NCI-H510A (cell line): ENCODE data around the gene RIPPLY3.
"Not testable (repeated sequence)": the region's sequence is repeated elsewhere in the genome, so short reads cannot be mapped to it uniquely, and the experiment has no call there.

Experiments
- DNase-seq: peaks from one replicate; lab custom pipeline; 2025; lab: John Stamatoyannopoulos, UW

RIPPLY3 gene

DNA sequence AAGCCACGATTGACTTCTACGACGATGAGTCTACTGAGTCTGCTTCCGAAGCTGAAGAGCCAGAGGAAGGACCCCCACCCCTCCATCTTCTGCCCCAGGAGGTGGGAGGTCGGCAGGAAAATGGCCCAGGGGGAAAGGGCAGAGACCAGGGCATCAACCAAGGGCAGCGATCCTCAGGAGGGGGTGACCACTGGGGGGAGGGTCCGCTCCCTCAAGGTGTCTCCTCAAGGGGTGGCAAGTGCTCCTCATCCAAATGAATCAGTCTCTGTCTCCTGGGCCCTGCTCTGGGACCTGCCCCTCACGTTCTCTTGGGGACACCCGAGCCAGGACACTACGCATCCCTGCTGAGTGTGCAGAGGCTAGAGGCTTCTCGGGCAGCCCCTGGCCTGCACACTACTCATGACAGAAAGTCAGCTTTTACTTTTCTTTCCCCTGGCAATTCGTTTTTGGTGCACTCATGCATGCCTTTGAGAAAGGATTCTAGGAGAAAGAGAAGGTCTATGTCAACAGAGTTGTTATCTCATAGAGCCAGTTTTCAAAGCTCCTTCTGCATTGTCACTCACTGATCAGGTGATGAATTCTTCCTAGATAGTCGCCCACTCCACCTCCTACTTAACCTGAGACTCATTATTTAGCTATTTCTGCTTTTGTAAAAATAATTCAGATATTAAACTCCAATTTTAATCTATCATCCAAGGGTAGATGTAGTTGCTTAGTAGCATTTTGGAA, 11.6 kb downstream of the RIPPLY3 start:
- no peak for DNase-seq

DNA sequence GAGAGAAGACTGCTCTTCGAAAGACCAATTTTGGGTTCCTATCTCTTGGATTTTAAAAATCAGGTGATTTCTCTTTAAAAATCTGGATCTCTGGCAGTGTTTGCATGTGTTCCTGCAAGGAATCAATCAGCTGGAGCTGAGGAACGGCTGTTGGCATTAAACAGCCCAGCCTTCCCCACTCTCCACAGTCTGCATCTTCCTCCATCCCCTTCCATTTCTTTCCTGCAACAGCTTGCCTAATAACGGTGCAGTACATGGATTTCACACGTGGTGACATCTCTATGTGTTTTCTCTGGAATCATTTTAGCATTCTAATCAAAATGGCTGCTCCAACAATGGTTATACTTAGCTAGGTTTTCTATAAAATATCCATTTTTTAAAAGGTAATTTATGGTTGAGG, 20.0 kb downstream of the RIPPLY3 start:
- no peak for DNase-seq

DNA sequence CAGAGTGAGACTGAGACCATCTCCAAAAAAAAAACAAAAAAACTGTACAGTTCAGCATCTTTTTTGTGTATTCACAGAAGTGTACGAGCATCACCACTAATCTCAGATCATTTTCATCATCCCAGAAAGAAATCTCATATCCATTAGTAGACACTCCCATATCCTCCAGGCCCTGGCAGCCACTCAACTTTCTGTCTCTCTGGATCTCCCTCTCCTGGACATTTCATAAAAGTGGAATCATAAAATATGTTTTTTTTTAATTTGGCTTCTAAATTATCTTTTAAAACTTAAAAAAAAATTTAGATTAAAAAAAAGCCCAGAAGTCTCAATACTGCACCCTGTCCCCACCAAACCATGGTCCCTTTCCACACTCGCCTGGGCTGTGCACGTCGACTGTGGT, 22.1 kb downstream of the RIPPLY3 start:
- DNase-seq = no peak

DNA sequence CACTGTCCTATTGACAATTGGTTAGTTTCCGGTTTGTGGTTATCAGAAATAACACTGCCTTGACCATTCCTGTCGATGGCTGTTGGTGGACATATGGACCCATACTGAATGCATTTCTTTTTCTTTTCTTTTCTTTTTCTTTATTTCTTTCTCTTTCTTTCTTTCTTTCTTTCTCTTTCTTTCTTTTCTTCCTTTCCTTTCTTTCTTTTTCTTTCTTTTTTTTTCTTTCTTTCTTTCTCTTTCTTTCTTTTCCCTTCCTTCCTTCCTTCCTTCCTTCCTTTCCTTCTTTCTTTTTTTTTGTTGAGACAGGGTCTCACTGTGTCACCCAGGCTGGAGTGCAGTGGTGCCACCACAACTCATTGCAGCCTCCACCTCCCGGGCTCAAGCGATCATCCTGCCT, 24.4 kb downstream of the RIPPLY3 start:
- no peak for DNase-seq

DNA sequence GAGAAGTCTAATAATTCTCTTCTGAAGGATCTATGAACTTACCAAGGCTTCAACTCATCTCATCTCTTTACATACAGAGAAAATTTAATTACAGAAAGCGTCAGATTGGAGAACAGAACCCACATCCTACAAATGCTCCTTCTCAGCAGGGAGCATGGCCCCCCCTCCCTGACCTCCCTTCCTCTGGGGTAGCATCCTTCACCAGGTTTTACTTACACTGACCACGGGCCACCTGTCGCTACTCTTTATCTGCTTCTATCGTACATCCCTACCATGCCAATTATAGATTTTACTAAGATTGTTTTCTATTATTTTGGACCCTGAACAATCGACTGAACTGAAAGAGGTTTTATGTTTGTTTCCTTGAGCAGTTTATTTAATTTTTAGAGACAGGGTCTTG, 25.8 kb downstream of the RIPPLY3 start:
- no peak for DNase-seq

DNA sequence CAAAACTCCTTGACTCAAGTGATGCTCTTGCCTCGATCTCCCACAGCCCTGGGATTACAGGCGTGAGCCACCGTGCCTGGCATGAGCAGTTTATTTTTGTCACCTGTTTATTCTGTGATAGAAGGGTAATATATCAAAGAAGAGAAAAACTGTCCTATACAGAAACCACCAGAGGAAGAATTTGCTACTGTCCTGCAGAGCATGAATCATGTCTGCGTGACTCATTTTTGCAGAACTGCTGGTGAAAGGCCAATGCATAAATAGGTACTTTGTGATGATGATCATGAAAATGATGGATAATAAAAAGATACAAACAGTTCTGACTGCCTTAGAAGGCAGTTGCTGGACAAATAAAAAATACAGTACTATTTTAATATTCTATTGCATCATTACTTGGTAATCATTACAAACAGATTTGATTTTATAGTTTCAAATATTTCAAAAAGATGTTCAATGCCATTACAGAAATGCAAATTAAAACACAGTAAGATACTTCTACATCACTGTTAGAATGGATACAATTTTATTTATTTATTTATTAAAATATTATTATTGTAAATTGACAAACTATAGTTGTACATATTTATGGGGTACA, 26.5 kb downstream of the RIPPLY3 start:
- no peak for DNase-seq

DNA sequence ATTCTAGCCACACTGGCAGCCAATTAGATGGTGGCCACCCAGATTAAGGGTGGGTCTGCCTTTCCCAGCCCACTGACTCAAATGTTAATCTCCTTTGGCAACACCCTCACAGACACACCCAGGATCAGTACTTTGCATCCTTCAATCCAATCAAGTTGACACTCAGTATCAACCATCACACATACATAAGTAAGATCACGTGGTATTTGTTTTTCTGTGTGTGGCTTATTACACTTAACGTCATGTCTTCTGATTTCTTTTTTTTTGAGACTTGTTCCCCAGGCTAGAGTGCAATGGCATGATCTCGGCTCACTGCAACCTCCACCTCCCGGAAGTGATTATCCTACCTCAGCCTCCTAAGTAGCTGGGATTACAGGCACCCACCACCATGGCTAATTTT, 27.9 kb downstream of the RIPPLY3 start:
- DNase-seq = not testable (repeated sequence)

DNA sequence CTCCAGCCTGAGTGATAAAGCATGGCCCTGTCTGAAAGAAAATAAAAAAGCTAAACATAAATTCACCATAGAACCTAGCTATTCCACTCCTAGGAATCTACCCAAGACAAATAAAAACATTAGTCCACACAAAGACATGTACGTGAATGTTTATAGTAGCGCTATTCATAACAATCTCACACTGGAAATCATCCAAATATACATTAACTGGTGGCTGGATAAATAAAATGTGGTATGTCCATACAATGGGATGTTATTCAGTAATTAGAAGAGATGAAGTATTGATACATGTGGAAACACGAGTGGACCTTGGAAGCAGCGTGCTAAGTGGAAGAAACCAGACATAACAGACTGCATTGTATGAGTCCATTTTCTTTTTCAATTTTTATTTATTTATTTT, 29.7 kb downstream of the RIPPLY3 start:
- DNase-seq = no peak

DNA sequence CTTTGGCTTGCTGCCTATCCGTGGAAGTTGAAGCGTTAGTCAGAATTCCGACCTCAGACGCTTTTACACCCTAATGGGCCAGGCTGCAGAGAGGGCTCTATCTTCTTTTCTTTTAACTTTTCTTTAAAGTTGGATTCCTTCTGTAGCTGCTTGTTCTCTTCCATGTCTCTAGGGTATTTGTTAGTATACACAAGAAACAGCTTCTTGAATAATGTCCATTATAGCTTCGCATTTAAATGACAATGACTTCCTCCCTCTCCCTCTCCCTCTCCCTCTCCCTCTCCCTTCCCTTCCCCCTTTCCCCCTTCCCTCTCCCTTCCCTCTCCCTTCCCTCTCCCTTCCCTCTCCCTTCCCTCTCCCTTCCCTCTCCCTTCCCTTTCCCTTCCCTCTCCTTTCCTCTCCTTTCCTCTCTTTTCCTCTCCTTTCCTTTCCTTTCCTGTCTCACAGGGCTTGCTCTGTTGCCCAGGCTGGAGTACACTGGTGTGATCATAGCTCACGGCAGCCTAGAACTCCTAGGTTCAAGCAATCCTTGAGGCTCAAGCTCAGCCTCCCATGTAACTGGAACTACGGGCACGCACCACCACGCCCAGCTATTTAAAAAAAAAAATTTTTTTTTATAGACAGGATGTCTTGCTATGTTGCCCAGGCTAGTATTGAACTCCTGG, 33.0 kb downstream of the RIPPLY3 start:
- no peak for DNase-seq

DNA sequence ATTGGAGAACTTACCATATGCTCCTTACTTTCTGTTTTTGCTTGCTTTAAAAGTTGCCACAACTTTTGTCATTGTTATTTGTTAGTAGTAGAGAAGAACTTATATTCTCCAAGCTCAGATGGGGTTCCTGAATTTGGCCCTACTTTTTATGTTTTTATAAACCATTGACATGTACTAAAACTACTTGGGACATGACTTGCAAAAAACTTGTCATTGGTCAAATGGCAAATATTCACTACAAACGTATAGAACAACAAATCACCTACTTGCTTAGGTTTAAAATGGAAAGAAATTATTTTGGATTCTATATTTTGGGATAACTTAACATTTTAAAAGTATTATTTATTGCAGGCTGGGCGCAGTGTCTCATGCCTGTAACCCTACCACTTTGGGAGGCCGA, 33.7 kb downstream of the RIPPLY3 start:
- DNase-seq = no peak

DNA sequence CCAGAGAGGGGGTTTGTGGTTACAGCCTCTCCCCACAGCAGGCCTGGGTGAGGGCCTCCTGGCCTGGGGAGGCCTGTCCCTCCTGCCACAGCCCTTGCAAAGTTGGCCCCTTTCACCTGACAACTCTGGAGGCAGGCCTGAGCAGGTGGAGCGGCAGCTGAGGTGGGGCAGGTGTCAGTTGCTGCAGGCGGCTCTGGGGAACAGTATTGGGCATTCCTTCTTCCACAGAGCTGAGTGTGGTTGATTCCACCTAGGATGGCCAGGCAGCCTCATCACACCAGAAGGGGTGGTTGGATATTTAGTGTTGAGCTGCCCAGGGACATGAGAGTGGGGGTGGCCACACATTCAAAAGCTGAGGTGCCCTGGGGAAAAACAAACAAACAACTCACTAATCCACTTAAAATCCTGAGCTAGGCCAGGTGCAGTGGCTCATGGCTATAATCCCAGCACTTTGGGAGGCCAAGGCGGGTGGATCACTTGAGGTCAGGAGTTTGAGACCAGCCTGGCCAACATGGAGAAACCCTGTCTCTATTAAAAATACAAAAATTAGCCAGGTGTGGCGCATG, 35.3 kb downstream of the RIPPLY3 start:
- DNase-seq = peak; percentile 51

DNA sequence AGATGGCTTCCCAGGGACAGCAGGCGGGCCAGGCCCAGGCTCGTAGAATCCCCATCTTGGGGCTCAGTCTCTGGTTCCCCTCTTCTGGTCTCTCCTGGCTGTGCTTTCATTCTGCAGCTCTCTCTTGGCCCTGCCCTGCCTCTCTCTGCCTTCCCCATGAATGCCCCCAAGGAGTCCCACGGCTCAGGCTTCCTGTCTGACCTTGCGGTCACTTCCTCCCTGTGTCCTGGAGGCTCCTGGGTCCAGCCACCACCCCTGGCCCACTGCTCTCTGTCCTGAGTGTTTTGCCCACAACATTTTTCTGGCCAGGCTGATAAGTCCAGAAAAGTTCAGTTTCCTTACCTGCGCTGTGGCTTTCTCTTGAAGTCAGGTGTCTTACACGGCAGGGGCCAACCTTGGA, 37.3 kb downstream of the RIPPLY3 start:
- no peak for DNase-seq

DNA sequence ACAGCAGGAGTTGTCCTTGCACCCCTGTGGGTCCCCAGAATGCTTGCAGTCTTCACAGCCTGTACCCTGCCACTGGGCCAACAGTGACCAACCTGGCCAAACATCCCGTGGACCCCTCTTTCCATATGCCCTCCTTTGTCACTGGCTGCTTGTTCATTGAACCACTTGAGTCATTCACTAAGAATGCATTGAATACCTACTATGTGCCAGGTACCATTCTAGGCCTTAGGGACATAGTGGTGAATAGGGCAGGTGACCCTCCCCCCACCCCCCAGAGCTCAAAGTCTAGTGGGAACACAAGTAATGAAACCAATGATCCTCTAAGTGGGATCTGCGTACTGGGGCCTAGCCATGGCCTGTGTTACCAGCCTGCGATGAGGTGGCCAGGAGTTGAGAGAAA, 38.1 kb downstream of the RIPPLY3 start:
- no peak for DNase-seq

DNA sequence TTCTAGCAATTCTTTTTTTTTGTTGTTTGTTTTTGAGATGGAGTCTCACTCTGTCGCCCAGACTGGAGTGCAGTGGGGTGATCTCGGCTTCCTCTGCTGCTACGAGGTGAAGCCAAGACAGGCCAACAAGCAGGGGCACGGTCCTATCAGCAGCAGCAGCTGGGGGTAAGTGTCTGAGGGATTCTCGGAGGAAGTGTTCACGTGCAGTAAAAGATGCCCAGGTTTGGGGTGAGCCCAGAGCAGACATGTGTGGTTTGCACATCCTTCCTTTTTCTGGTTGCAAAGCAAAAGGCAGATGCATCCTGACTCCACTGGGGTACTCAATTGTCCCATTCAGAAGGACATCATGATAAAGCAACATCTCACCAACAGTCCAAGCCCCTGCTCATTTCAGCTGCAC, 38.6 kb downstream of the RIPPLY3 start:
- no peak for DNase-seq

DNA sequence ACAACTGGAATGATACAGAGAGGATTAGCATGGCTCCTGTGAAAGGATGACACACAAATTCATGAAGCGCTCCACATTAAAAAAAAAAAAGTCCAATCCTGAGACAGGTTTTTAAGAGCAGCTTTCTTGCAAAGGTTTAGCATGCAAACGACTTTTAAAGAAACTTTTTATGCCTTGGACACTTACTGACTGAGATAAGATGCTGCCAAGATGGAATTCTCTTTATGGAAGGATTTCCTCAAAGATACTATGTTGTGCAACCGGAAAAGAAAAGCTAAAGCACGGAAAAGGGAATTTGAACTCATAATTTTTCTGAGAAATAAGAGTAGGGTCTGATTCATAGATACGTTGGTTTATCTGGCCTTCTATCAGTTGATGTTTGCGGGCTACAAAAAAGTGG, 39.1 kb downstream of the RIPPLY3 start:
- no peak for DNase-seq

DNA sequence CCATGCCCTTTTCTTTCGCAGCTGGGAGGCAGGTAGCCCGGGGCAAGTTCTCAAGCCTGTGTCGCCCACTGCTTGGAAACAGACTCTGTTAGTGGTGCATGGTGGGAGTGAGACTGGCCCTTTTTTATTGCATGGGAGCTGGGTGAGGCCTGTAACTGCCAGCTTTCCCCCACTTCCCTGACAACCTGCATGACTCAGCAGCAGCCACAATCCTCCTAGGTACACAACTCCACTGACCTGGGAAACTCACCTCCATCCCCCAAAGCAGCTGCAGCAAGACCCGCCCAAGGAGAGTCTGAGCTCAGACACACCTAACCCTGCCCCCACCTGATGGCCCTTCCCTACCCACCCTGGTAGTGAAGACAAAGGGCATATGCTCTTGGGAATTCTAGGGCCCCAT, 40.6 kb downstream of the RIPPLY3 start:
- no peak for DNase-seq

DNA sequence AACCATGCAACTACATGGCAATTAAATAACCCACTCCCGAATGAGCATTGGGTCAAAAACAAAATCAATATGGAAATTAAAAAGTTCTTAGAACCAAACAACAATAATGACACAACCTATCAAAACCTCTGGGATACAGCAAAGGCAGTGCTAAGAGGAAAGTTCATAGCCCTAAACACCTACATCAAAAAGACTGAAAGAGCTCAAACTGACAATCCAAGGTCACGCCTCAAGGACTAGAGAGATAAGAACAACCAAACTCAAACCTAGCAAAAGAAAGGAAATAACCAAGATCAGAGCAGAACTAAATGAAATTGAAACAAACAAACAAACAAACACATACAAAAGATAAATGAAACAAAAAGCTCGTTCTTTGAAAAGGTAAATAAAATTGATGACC, 43.2 kb downstream of the RIPPLY3 start:
- not testable (repeated sequence) for DNase-seq

DNA sequence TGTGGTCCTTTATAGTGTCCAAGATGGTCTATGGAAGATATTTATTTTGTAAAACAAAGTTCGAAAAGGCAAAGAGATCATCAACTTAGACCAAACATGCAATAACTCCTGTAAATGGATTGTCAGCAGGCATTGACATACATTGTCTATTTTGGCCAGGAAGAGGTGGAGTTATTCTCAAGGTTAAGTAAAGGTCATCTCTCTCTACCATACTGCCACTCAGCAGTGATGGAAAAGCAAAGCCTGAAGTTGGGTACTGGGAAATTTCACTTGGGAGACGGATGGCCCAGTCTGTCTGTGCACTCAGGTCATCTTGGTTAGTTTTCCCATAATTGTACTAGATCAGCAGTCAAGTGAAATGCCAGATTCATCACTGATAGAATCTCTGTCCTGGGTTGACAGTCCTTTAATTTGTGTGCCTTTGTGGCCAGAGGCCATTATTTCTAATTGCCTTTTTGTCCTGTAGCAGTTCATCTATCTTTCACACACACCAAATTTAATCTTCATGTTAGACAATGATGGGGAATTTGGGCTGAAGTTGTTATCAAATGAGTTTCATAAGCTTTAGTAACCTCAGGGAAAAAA, 48.9 kb downstream of the RIPPLY3 start:
- DNase-seq = no peak

DNA sequence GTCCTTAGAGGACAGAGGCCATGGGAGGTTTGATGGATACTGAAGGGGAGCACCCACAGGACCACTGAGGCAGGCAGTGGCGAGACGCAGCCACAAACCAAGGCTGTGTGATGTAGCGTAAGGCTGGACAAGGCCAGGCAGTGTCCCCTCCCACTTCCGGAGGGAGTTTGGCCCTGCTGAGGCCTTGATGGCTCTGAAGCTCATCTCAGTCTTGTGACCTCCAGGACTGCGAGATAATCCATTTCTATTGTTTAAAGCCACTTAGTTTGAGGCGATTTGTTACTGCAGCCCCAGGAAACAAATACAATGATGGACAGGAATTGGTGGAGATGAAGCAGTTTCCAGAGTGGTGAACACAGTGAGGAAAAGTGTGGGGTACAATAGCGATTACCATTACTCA, 51.1 kb downstream of the RIPPLY3 start:
- no peak for DNase-seq

DNA sequence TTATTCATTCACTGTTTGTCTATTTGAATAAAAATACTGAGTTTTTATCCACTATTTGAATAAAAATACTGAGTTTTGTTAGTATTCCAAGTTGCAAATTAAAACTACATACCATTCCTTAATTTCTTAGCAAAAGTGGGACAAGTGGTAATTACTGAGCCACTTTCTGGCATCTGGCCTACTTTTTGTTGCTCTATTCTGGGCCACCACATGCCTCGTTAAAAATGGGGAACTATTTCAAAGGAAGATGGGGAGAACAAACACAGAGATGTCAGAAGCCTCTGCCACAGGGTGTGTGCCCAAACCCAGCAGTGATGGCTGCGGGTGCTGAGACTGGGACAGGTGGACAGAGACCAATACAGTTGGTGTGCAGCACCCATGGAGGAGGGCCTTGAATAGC, 51.8 kb downstream of the RIPPLY3 start:
- DNase-seq = no peak

DNA sequence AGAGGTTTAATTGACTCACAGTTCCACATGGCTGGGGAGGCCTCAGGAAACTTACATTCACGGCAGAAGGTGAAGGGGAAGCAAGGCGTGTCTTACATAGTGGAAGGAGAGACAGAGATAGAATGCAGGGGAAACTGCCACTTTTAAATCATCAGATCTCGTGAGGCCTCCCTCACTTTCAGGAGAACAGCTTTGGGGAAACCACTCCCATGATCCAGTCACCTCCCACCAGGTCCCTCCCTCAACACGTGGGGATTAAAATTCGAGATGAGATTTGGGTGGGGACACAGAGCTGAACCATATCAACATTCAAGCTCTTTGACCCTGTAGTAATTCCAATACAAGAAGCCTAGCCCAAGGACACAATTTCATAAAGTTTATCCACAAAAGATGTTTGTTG, 52.7 kb downstream of the RIPPLY3 start:
- no peak for DNase-seq

DNA sequence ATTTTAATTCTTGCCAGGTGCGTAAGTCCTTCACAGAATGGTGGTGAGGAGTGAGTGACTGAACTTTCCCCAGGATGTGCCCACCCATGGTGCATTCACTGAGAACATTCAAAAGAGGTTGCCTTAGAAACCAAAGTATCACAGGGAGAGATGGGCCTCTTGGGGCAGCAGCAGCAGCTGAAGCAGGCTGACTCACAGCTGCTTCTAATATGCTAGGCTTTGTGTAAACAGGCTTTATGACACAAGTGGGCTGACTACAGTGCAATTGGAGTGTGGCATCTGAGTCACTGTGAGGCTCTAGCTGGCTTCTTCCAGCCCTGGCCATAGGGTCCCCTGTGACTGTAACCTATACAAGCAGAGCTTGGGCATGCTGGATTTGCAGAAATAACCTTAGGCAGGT, 53.8 kb downstream of the RIPPLY3 start:
- DNase-seq = peak; percentile 90
